A673 (cell line): Measurements from ENCODE around the gene MIER1. TPM values are rescaled to one million over a fixed set of nuclear protein-coding genes. Genes with fewer than 3 reads are reported as not detected.

Source experiments
- Bru-seq: library from RNA; stranded (reverse); fragments of 400-500 nt; gene quantifications from one replicate; lab custom pipeline; 2021; lab: Mats Ljungman, UMichigan
- BruChase-seq, 2 experiments: library from RNA; stranded (reverse); fragments of 400-500 nt; gene quantifications; one replicate each; lab custom pipeline; 2021; lab: Mats Ljungman, UMichigan
- BruUV-seq: library from RNA; stranded (reverse); fragments of 400-500 nt; replicated peaks from 2 replicates; lab custom pipeline; 2021; lab: Mats Ljungman, UMichigan
- CTCF ChIA-PET: fragments of 300-600 bp; sonication (Branson Sonifier 250); formaldehyde crosslinking; loops from one replicate; lab custom pipeline; 2022; ENCODE audit warnings: antibody characterized with exemption; lab: Charles Lee
- POLR2A ChIA-PET: fragments of 300-600 bp; sonication (Branson Sonifier 250); formaldehyde crosslinking; loops from one replicate; lab custom pipeline; 2022; ENCODE audit warnings: antibody characterized with exemption; ENCODE audit not compliant: low non-redundant PET; lab: Charles Lee
- DNase-seq: peaks from one replicate; pipeline ENCODE4 v3.0.0-alpha.2; 2015; ENCODE audit warnings: low spot score
- H3K27ac ChIP-seq: fragments of 200-600 bp; sonication (generic); 2 replicates; pipeline ENCODE4 v1.5.1; 2016; ENCODE audit warnings: mixed run types, low read depth, mild to moderate bottlenecking, mixed read lengths, antibody characterized with exemption, low read length; ENCODE audit not compliant: poor library complexity, severe bottlenecking
- H3K27me3 ChIP-seq: fragments of 200-600 bp; sonication (generic); replicated peaks from 2 replicates; pipeline ENCODE4 v1.6.1; 2017; ENCODE audit warnings: mixed run types, low read depth, mild to moderate bottlenecking, mixed read lengths, antibody characterized with exemption, low read length; ENCODE audit not compliant: insufficient read depth, poor library complexity
- H3K36me3 ChIP-seq: fragments of 200-600 bp; sonication (generic); 2 replicates; pipeline ENCODE4 v1.6.1; 2016; ENCODE audit warnings: mixed run types, mild to moderate bottlenecking, mixed read lengths, antibody characterized with exemption, low read length; ENCODE audit not compliant: insufficient read depth, poor library complexity, severe bottlenecking
- H3K4me1 ChIP-seq: fragments of 200-600 bp; sonication (generic); 2 replicates; pipeline ENCODE4 v1.6.1; 2017; ENCODE audit warnings: mixed run types, mild to moderate bottlenecking, mixed read lengths, antibody characterized with exemption, low read length; ENCODE audit not compliant: insufficient read depth, poor library complexity, severe bottlenecking
- H3K4me3 ChIP-seq: fragments of 200-600 bp; sonication (generic); 2 replicates; pipeline ENCODE4 v1.5.1; 2016; ENCODE audit warnings: low read depth, mixed run types, mild to moderate bottlenecking, mixed read lengths, low read length; ENCODE audit not compliant: poor library complexity, severe bottlenecking
- H3K9me3 ChIP-seq: fragments of 200-600 bp; sonication (generic); 2 replicates; pipeline ENCODE4 v1.6.1; 2016; ENCODE audit warnings: mixed run types, low read depth, mild to moderate bottlenecking, mixed read lengths, antibody characterized with exemption, low read length; ENCODE audit not compliant: poor library complexity, severe bottlenecking
- EZH2 ChIP-seq: fragments of 200-600 bp; sonication (generic); IDR thresholded peaks from 2 replicates; pipeline ENCODE4 v1.6.1; 2017; ENCODE audit warnings: borderline replicate concordance, low read depth, mild to moderate bottlenecking, mixed read lengths, antibody characterized with exemption, low read length; ENCODE audit not compliant: poor library complexity, severe bottlenecking
- intact Hi-C: fragments of 100-400 bp; cut with micrococcal nuclease; formaldehyde crosslinking; loops from one replicate; pipeline ENCODE4 v1.10.0; 2022; ENCODE audit not compliant: unreplicated experiment
- long read RNA-seq: library from polyadenylated mRNA; stranded (forward); transcript quantifications from one replicate; pipeline ENCODE4 v2.0.0, GENCODE V29; 2022
- total RNA-seq: library from RNA; stranded (reverse); gene quantifications from 2 replicates; pipeline ENCODE4 v1.2.3, GENCODE V29; 2021
- TF ChIP-seq, protein P1 (sequence below): fragments of 300-800, 200-600 bp; sonication (generic); conservative IDR thresholded peaks from 2 replicates; pipeline ENCODE4 v1.5.1; 2017; ENCODE audit warnings: low read depth, mild to moderate bottlenecking, antibody characterized with exemption, low read length, moderate library complexity, mixed read lengths

The MIER1 gene
- total RNA-seq (30.3 and 30.7 TPM in 2 replicates), Bru-seq, nascent RNA (percentile 95 among the genes with signal in this experiment), BruChase-seq, experiment 1, labeled RNA remaining after a 2-hour chase (percentile 93 among the genes with signal in this experiment), BruChase-seq, experiment 2, labeled RNA remaining after a 6-hour chase (percentile 77 among the genes with signal in this experiment)
- long read RNA-seq, full-length matches to known transcripts, result 8 of 25 reads
- long read RNA-seq, partial matches to known transcripts, result 5 of 25 reads
- long read RNA-seq, other reads (novel, unspliced or antisense), result 12 of 25 reads

DNA sequence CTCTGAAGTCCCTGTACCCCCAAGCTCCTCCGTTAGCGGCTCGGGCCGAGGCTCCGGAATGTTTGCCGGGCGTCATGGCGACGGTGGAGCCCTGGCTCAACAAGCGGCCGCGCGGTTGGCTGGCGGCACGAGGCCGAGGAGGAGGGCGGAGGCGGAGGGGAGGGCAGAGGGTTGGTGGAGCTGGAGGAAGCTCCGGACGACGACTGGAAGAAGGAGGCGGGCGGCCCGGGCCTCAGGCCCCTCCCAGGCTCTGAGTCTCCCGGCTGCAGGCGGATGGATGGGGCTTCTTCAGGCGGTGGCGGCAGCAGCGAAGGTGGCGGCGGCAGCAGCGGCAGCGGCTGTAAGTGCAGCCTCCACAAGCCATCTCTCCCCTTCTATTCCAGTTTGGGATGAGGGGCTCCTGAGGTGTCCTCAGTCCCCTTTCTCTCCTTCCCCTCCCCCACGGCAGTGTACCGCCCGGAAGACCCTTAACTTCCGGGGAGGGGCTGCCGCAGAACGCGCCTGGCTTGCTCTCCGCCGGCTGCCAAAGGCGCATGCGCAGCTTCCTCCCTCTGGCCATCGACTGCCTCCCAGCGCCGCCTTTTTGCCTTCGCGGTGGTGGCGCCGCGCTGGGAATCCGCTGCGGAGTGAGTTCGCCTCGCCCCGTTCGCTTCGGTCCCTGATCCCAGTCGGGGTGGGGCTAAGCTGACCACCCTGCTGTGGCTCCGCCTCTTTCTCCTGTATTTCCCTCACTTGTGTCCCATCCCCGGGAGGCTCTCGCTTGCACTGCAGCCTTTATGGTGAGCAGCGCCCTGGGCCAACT is at the start of gene MIER1, which contains the start of gene DNAI4:
MIER1 (plus strand) TSS at position 235 of the 802 bp plus-strand sequence; CDS start at position 274, 39 bp downstream.
DNAI4 (minus strand) TSS at position 101 of the 802 bp plus-strand sequence; CDS start at position 76, 25 bp downstream.
- intact Hi-C loops, result no loop called here
- peaks cover 22% of the 10 kb centered on the region for H3K4me1 ChIP-seq
- H3K27me3 ChIP-seq, result no peaks in the 10 kb centered on the region
- ChIA-PET CTCF (interaction anchor here (0.5 to 0.7 kb wide), 2 partner anchors 159 to 1454 kb away, joined by 3 read pairs; no protein-coding TSS in a partner anchor), POLR2A (interaction anchor here (0.5 kb wide), 1 partner anchor 68 kb away, joined by 3 read pairs; no protein-coding TSS in a partner anchor)
- peak within 1 kb of the TSS; percentile 79 for H3K27ac ChIP-seq
- no peaks in the 10 kb centered on the region for H3K9me3 ChIP-seq
- H3K36me3 ChIP-seq, result no peaks in the 10 kb centered on the region
- BruUV-seq, result no TSS peak
- TF ChIP-seq EZH2, result no peak
- TF ChIP-seq, protein P1, sequence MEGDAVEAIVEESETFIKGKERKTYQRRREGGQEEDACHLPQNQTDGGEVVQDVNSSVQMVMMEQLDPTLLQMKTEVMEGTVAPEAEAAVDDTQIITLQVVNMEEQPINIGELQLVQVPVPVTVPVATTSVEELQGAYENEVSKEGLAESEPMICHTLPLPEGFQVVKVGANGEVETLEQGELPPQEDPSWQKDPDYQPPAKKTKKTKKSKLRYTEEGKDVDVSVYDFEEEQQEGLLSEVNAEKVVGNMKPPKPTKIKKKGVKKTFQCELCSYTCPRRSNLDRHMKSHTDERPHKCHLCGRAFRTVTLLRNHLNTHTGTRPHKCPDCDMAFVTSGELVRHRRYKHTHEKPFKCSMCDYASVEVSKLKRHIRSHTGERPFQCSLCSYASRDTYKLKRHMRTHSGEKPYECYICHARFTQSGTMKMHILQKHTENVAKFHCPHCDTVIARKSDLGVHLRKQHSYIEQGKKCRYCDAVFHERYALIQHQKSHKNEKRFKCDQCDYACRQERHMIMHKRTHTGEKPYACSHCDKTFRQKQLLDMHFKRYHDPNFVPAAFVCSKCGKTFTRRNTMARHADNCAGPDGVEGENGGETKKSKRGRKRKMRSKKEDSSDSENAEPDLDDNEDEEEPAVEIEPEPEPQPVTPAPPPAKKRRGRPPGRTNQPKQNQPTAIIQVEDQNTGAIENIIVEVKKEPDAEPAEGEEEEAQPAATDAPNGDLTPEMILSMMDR, result 0 out of 2 replicates have a peak, but pooled peaks have one; percentile 18
- peak; percentile 99 for DNase-seq
- H3K4me3 ChIP-seq, result peak within 1 kb of the TSS; percentile 70

DNA sequence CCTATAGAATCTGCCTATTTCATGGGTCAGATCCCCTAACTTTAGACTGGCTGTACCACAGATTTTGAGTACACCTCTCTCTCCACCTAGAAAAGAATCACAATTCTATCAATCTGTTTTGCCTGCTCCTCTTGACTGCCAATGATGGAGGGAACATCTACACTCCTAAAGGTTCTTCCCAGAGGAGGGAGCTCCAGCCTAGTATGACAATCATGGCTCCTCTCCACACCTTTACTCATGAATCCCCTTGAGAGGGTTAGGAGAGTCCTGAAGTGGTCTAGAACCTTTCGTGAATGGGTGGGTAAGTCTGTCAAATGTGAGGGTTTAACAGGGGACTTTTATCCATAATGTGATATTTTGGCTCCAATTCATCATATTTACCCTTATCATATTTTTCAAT is 48.1 kb upstream of the MIER1 start:
- DNase-seq, result no peak
- CTCF ChIA-PET, result no interaction called here
- no peak overlapping the region for H3K27ac ChIP-seq
- no peaks in the 10 kb centered on the region for H3K4me1 ChIP-seq
- no peaks in the 10 kb centered on the region for H3K36me3 ChIP-seq
- no TSS peak for BruUV-seq
- TF ChIP-seq, protein P1, result no peak
- TF ChIP-seq EZH2, result no peak
- intact Hi-C loops, result no loop called here
- no peaks in the 10 kb centered on the region for H3K27me3 ChIP-seq
- no peak overlapping the region for H3K4me3 ChIP-seq
- POLR2A ChIA-PET, result no interaction called here
- peaks cover 7% of the 10 kb centered on the region for H3K9me3 ChIP-seq

DNA sequence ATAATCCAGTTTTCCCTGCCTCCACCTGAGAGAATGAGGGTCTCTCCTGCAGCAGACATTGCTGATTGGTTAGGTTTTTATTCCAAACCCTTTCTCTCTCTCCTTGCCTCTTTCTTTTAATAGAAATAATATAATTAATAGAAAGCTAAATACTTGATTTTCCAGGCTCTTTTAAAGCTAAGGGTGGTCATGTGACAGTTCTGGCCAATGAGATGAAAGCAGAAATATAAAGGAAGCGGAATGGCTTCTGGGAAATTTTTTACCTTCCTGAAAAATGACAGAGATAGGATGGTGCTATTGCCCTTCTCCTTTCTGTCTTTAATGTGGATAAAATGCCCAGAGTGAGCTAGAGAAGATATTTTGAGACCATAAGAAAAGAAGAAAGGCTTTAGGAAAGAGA is 35.8 kb upstream of the MIER1 start:
- POLR2A ChIA-PET, result interaction anchor here (0.7 kb wide), 1 partner anchor 68 kb away, joined by 3 read pairs; no protein-coding TSS in a partner anchor
- intact Hi-C loops, result no loop called here
- Histone ChIP-seq H3K4me1 (no peaks in the 10 kb centered on the region), H3K27me3 (no peaks in the 10 kb centered on the region), H3K27ac (no peak overlapping the region), H3K36me3 (no peaks in the 10 kb centered on the region), H3K4me3 (no peak overlapping the region), H3K9me3 (no peaks in the 10 kb centered on the region)
- CTCF ChIA-PET, result no interaction called here
- no TSS peak for BruUV-seq
- DNase-seq, result no peak
- TF ChIP-seq, protein P1, result no peak
